AG09309 (cell line): Measurements from ENCODE around the gene HLA-F.

Experiments
- DNase-seq: peaks from one replicate; pipeline ENCODE4 v3.0.0-alpha.2; 2010; ENCODE audit warnings: low read depth
- H3K4me3 ChIP-seq: 2 replicates; pipeline ENCODE4 v1.5.1; 2011; ENCODE audit warnings: mild to moderate bottlenecking, low read depth, low read length, moderate library complexity; ENCODE audit not compliant: control insufficient read depth
- TF ChIP-seq, protein P1 (sequence below): IDR thresholded peaks from 2 replicates; pipeline ENCODE4 v1.5.1; 2011; ENCODE audit warnings: mild to moderate bottlenecking, low read depth, low read length, inconsistent platforms; ENCODE audit not compliant: insufficient read depth, control insufficient read depth; ENCODE audit errors: missing control alignments

Gene HLA-F

DNA sequence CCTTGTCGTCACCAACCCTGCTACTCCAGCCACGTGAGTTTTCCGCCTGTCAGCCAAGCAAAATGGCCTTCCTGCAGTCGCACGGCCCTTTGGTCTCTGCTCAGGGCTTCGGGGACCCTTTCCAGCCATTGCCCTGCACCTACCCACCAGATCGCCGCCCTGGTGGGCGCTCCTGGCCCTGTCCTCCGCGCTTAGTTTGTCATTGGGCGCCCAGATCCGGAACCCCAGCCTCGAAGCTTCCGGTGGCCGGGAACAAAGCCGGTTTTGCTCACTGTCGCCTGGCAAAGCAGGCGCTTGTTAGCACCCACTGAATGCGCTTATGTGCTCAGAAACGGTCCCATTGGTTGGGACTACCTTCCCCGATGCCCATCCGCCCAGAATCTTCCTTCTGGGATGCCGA, 42.8 kb upstream of the HLA-F start:
- no peak for DNase-seq
- H3K4me3 ChIP-seq: no peak overlapping the region
- TF ChIP-seq, protein P1, sequence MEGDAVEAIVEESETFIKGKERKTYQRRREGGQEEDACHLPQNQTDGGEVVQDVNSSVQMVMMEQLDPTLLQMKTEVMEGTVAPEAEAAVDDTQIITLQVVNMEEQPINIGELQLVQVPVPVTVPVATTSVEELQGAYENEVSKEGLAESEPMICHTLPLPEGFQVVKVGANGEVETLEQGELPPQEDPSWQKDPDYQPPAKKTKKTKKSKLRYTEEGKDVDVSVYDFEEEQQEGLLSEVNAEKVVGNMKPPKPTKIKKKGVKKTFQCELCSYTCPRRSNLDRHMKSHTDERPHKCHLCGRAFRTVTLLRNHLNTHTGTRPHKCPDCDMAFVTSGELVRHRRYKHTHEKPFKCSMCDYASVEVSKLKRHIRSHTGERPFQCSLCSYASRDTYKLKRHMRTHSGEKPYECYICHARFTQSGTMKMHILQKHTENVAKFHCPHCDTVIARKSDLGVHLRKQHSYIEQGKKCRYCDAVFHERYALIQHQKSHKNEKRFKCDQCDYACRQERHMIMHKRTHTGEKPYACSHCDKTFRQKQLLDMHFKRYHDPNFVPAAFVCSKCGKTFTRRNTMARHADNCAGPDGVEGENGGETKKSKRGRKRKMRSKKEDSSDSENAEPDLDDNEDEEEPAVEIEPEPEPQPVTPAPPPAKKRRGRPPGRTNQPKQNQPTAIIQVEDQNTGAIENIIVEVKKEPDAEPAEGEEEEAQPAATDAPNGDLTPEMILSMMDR: no peak

DNA sequence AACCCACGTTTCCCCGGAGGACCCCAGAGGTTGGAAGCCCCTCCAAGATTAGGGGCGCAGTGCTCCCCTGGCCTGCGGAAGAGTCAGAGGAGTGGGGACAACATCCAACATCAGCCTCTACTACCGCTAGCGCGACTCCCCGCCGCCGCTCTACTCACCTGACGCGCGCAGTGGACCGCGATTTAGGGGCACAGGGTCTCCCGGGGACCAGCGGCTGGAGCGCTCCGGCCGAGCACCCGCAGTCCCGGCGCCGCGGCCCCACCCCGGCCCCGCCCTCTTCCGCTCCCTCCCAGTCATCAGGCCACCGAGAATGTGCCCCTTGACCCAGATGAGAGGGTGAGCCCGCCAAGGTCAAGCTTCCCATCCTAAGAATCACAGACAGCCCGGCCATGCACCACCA, 42.3 kb upstream of the HLA-F start, which contains the start of gene ZFP57:
ZFP57 (minus strand) TSS at position 249 of the 400 bp plus-strand sequence. CDS start 4,149 bp downstream, outside the sequence.
- TF ChIP-seq, protein P1: no peak
- DNase-seq: no peak
- no peak within 1 kb of the TSS for H3K4me3 ChIP-seq

DNA sequence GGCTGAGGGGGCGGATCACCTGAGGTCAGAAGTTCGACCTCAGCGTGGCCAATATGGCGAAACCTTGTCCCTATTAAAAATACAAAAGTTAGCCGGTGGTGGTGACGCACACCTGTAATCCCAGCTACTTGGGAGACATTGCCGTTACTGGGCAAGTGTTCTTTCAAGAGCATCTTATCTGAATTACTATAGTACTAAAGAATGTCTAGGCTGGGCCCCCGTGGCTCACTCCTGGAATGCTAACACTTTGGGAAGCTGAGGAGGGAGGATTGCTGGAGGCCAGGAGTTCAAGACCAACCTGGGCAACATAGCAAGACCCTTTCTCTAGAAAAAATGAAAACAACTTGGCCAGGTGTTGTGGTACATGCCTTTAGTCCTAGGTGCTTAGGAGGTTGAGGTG, 41.4 kb upstream of the HLA-F start:
- no peak for DNase-seq
- H3K4me3 ChIP-seq: no peak overlapping the region
- TF ChIP-seq, protein P1: no peak

DNA sequence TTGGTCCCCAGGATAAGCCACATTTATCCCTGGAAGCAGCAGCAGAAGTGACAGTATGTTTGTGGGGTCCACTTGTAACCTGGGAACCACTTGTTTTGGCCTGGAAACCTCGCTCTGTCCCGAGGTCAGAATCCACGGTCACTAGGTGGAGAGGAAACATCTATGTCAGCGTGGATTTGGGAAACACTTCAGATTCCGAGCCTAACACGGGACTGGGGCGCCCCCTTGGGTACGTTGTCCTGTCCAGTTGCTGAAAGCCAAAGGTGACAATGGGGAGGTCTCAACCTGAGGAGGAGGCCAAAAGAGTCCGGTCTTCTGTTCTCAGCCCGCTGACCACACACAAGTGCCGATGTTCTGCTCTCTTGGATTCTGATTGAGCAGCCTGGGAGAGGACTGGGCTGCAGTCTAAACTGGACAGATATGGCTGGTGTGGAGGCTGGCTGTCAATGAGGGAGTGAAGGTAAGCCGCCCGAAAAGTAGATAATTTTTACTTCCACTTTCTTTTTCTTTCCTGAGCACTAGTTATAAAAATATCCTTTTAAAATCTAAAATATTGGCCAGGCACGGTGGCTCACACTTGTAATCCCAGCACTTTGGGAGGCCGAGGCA, 37.4 kb upstream of the HLA-F start:
- no peak for DNase-seq
- H3K4me3 ChIP-seq: no peak overlapping the region
- TF ChIP-seq, protein P1: peak; percentile 3

DNA sequence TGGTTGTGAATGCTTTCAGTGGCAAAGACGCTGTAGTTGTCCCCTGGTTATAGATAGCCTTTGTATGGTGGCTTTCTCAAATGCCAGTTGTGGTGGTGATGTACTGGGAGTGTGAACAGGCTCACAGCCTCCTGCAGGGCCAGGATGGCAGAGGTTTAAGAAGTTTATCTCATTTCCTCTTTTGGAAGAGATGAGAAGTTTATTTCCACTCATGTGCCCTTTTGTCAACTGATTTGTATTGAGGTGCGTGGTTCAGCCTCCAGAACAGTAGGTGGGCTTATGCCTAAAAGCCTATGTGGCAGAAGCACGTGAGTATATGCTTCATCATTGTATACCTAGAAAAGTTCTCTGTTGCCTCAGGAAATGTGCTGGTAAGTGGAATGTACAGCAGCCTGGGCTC, 28.6 kb upstream of the HLA-F start:
- DNase-seq: no peak
- no peak overlapping the region for H3K4me3 ChIP-seq
- TF ChIP-seq, protein P1: no peak

DNA sequence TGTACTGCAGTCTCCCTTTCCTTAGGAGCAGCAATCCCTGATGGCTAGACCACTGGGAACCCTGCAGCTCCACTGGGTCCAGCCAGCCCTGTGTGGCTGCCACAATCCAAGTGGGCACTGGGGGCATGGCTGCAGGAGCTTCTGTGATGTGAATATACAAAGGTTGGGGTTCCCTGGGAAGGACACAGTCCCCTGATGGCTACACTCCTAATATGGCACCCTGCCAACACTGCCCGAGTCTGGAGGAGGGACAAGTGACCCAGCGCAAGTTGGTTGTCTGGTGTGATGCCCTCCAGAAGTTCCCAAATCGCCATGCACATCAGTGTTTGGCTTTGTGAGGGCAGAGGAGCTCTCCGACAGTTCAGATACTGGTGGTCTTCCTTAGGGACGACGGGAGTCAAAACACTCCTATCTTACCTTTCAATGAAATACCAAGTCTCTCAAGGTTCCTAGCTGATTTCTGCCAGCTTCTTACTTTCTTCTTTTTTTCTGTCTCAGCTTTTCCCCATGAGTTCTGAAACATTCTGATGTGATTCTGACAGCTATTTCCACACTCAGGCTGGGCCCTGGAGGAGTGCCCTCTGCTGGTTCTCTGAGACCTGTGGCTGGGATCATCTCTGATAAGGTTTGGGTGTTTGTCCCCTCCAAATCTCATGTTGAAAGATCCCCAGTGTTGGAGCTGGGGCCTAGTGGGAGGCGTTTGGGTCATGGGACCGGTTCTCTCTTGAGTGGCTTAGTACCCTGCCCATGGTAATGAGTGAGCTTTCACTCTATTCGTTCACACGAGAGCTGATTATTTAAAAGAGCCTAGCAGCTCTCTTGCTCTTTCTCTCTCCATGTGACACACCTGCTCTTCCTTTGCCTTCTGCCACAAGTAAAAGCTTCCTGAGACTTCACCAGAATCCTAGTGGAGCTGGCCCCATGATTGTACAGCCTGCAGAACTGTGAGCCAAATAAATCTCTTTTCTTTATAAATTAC, 26.8 kb upstream of the HLA-F start:
- H3K4me3 ChIP-seq: no peak overlapping the region
- DNase-seq: no peak
- TF ChIP-seq, protein P1: peak; percentile 74
